Kidney epithelial cell (primary cell): Measurements from ENCODE around the gene PDILT. TPM values are rescaled to one million over a fixed set of nuclear protein-coding genes. Genes with fewer than 3 reads are reported as not detected.
"Not testable (repeated sequence)": the region's sequence is repeated elsewhere in the genome, so short reads cannot be mapped to it uniquely, and the experiment has no call there.

Experiments
- DNase-seq: peaks from one replicate; pipeline ENCODE4 v3.0.0-alpha.2; 2010; ENCODE audit warnings: low read depth
- H3K27me3 ChIP-seq: 2 replicates; pipeline ENCODE4 v1.6.0; 2011; ENCODE audit warnings: low read length; ENCODE audit not compliant: control insufficient read depth, insufficient read depth
- H3K36me3 ChIP-seq: 2 replicates; pipeline ENCODE4 v1.5.1; 2011; ENCODE audit warnings: low read length; ENCODE audit not compliant: control insufficient read depth, insufficient read depth
- H3K4me3 ChIP-seq: 2 replicates; pipeline ENCODE4 v1.5.1; 2011; ENCODE audit warnings: low read depth, mild to moderate bottlenecking, control low read depth, low read length
- total RNA-seq: library from RNA; depleted of rRNA; stranded (reverse); fragments of >200 nt; gene quantifications from 2 replicates; pipeline ENCODE4 v1.2.3, GENCODE V29; 2015
- TF ChIP-seq, protein P1 (sequence below): IDR thresholded peaks from 2 replicates; pipeline ENCODE4 v1.5.1; 2011; ENCODE audit warnings: mild to moderate bottlenecking, moderate library complexity, low read length, control low read depth, inconsistent platforms; ENCODE audit not compliant: insufficient read depth, poor library complexity, severe bottlenecking

Gene PDILT
- total RNA-seq, 1 donor from 2014 or later = not detected

- TF ChIP-seq, protein P1, sequence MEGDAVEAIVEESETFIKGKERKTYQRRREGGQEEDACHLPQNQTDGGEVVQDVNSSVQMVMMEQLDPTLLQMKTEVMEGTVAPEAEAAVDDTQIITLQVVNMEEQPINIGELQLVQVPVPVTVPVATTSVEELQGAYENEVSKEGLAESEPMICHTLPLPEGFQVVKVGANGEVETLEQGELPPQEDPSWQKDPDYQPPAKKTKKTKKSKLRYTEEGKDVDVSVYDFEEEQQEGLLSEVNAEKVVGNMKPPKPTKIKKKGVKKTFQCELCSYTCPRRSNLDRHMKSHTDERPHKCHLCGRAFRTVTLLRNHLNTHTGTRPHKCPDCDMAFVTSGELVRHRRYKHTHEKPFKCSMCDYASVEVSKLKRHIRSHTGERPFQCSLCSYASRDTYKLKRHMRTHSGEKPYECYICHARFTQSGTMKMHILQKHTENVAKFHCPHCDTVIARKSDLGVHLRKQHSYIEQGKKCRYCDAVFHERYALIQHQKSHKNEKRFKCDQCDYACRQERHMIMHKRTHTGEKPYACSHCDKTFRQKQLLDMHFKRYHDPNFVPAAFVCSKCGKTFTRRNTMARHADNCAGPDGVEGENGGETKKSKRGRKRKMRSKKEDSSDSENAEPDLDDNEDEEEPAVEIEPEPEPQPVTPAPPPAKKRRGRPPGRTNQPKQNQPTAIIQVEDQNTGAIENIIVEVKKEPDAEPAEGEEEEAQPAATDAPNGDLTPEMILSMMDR = no peak
- no peak for DNase-seq
- no peak overlapping the region for H3K4me3 ChIP-seq
- no peaks in the 10 kb centered on the region for H3K36me3 ChIP-seq
- H3K27me3 ChIP-seq = no peaks in the 10 kb centered on the region
These were observed 26.4 kb upstream of the PDILT start for GRCh38 chr16:20430948-20431347.

DNA sequence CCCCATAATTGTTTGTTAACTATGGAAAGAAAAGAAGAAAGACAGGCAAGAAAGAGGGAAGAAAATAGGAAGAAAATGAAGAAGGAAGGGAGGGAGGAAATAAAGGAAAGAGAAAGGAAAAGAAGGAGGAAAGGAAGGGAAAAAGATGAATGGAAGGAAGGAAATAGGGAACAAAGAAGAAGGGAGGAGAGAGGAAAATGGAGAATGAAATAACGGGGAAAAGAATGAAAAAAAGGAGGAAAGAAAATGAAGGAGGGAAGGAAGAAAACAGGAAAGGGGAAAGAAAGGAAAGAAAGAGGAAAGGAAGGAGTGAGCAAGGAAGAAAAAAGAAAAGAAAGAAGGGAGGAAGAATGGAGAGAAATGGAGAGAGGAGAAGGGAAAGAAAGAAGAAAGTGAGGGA, 25.9 kb upstream of the PDILT start:
- not testable (repeated sequence) for H3K36me3 ChIP-seq, DNase-seq, H3K27me3 ChIP-seq, H3K4me3 ChIP-seq

GRCh38 chr16:20429499-20429898, 25.0 kb upstream of the PDILT start:
- H3K36me3 ChIP-seq, H3K27me3 ChIP-seq, DNase-seq, H3K4me3 ChIP-seq: not testable (repeated sequence)

DNA sequence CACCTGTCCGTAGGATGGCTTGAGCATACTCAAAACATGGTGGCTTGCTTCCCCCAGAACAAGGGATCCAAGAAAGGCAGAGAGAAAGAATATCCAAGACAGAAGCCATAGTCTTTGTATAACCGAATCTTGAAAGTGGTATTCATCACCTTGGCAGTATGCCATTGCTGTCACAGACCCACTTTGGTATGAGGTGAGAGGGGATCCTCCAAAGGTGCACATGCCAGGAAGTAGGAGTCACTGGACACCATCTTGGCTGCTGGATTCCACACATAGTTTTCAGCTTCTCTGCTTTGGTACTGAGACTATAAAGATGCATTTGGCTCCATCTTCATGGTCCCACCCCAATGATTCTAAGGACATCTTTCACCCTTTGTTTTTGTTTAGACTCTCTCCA, 22.9 kb upstream of the PDILT start:
- not testable (repeated sequence) for DNase-seq, H3K4me3 ChIP-seq, H3K27me3 ChIP-seq, H3K36me3 ChIP-seq

GRCh38 chr16:20424129-20424866, 19.8 kb upstream of the PDILT start:
- TF ChIP-seq, protein P1 = no peak
- Histone ChIP-seq H3K36me3 (no peaks in the 10 kb centered on the region), H3K4me3 (no peak overlapping the region), H3K27me3 (no peaks in the 10 kb centered on the region)
- no peak for DNase-seq

DNA sequence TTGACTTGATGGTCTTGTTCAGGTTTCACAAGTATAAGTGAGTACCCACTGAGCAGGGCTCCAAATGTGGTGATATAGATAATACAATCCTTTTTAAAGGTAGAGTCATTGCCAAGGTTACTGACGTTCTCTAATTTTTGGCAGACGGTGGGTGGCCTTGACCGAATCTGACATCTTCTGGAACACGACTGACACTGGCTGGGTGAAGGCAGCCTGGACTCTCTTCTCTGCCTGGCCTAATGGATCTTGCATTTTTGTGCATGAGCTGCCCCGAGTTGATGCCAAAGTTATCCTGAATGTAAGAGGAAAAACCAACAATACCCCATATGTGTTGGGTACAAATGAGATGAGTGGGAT, 19.2 kb upstream of the PDILT start:
- not testable (repeated sequence) for H3K27me3 ChIP-seq, H3K4me3 ChIP-seq, H3K36me3 ChIP-seq, DNase-seq

- DNase-seq, H3K27me3 ChIP-seq, H3K4me3 ChIP-seq, H3K36me3 ChIP-seq: not testable (repeated sequence)
These were observed 17.2 kb upstream of the PDILT start for GRCh38 chr16:20421748-20422147.

DNA sequence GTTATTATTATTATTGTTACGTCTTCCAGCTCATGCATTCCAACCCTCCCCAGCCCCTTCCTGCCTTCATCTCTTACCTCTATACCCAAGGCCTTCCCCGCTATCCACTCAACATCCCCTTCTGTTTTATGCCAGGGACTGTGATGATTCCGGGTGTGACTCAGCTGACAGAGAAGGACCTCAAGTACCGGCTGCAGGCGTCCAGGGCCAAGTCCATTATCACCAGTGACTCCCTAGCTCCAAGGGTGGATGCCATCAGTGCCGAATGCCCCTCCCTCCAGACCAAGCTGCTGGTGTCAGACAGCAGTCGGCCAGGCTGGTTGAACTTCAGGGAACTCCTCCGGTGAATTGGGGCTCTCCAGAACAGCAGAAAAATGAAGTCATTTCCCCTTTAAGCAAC, 14.6 kb upstream of the PDILT start:
- DNase-seq, H3K4me3 ChIP-seq, H3K27me3 ChIP-seq, H3K36me3 ChIP-seq: not testable (repeated sequence)

DNA sequence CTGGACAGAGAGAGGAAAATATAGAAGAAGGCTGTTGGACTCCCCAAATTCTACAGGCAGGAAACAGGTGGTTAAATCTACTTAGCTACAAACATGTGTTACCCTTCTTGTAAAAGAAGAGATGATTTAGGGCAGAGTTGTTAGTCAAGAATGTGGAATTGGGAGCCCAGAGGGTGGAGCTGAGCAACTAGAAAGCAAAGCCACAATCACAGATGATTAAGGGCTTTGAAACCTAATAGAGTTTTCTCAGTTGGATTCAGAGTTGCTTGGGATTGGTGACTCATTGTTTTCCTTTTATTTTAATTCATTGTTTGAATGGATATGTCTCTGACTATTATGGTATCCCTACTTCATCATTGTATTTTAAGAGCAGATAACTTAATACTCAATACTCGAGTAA, 11.0 kb upstream of the PDILT start:
- DNase-seq = no peak

More for the DNA sequence above, 11.0 kb upstream of the PDILT start:
- Histone ChIP-seq H3K4me3 (no peak overlapping the region), H3K36me3 (no peaks in the 10 kb centered on the region), H3K27me3 (no peaks in the 10 kb centered on the region)
- TF ChIP-seq, protein P1 = no peak
